Cardiac septum (tissue), 1 donor: ENCODE measurements around the gene SFN. TPM values are rescaled to one million over a fixed set of nuclear protein-coding genes. Genes with fewer than 3 reads are reported as not detected.
"Not testable (repeated sequence)": the region's sequence is repeated elsewhere in the genome, so short reads cannot be mapped to it uniquely, and the experiment has no call there.

Experiments
- DNase-seq: peaks from one replicate; pipeline ENCODE4 v3.0.0-alpha.2; 2020; ENCODE audit warnings: low spot score
- intact Hi-C: fragments of 100-400 bp; cut with DNase I; formaldehyde crosslinking; loops from one replicate; pipeline ENCODE4 v1.14.0; 2022
- total RNA-seq: library from RNA; stranded (reverse); fragmentation: NEBNext Ultra II Directional; extraction: Animal tissue kit (Norgen Biotek cat#: 25700); gene quantifications from one replicate; pipeline ENCODE4 v1.2.1, GENCODE V29; 2021
- donor health status: DM: no; HTN: no; CAD: no.

The SFN gene
- total RNA-seq, 1 donor from 2014 or later = not detected

GRCh38 chr1:26858891-26859640 lies 3.9 kb upstream of the SFN start:
- intact Hi-C loops = no loop called here
- DNase-seq = no peak

GRCh38 chr1:26861286-26861701 lies 1.7 kb upstream of the SFN start:
- intact Hi-C loops = loop anchor here (5.0 kb wide), 1 partner anchor 39 kb away; no protein-coding TSS in a partner anchor
- DNase-seq = no peak

- intact Hi-C loops = loop anchor here (5.0 kb wide), 1 partner anchor 40 kb away; no protein-coding TSS in a partner anchor
Observed at GRCh38 chr1:26861889-26862378, 1.0 kb upstream of the SFN start.

GRCh38 chr1:26863685-26864077 lies 732 bp downstream of the SFN start:
- intact Hi-C loops = loop anchor here (5.0 kb wide), 1 partner anchor 41 kb away; no protein-coding TSS in a partner anchor
- DNase-seq = no peak

More at GRCh38 chr1:26861889-26862378, 1.0 kb upstream of the SFN start:
- no peak for DNase-seq

GRCh38 chr1:26864610-26865480 lies 1.9 kb downstream of the SFN start:
- peak; percentile 98 for DNase-seq
- intact Hi-C loops = loop anchor here (5.0 kb wide), 1 partner anchor 43 kb away; no protein-coding TSS in a partner anchor

GRCh38 chr1:26873097-26873496 lies 10.1 kb downstream of the SFN start:
- DNase-seq, intact Hi-C loops: not testable (repeated sequence)

GRCh38 chr1:26874896-26875295 lies 11.9 kb downstream of the SFN start:
- intact Hi-C loops = loop anchor here (5.0 kb wide), 2 partner anchors 63 to 273 kb away; no protein-coding TSS in a partner anchor
- no peak for DNase-seq

- DNase-seq = no peak
- intact Hi-C loops = loop anchor here (5.0 kb wide), 2 partner anchors 65 to 275 kb away; no protein-coding TSS in a partner anchor
Observed at GRCh38 chr1:26877326-26877725, 14.4 kb downstream of the SFN start.

GRCh38 chr1:26879793-26880192 lies 16.8 kb downstream of the SFN start:
- DNase-seq = no peak
- intact Hi-C loops = loop anchor here (5.0 kb wide), 2 partner anchors 67 to 277 kb away; no protein-coding TSS in a partner anchor

- intact Hi-C loops, DNase-seq: not testable (repeated sequence)
Observed at GRCh38 chr1:26881611-26882010, 18.7 kb downstream of the SFN start.

- intact Hi-C loops = no loop called here
- no peak for DNase-seq
Observed at GRCh38 chr1:26882696-26883463, 19.9 kb downstream of the SFN start.

GRCh38 chr1:26887125-26887524 lies 24.2 kb downstream of the SFN start:
- DNase-seq = no peak
- intact Hi-C loops = no loop called here

GRCh38 chr1:26888231-26888630 lies 25.3 kb downstream of the SFN start:
- intact Hi-C loops = no loop called here
- no peak for DNase-seq

- intact Hi-C loops = no loop called here
Observed at GRCh38 chr1:26889551-26890466, 26.9 kb downstream of the SFN start, which contains the start of gene GPN2. TSS of gene GPN2 (minus strand) at chr1:26890283. CDS start at chr1:26890096, 187 bp downstream.

GRCh38 chr1:26890467-26890796 lies 27.5 kb downstream of the SFN start:
- intact Hi-C loops = no loop called here
- no peak for DNase-seq

More at GRCh38 chr1:26889551-26890466, 26.9 kb downstream of the SFN start, which contains the start of gene GPN2:
- peak; percentile 92 for DNase-seq

- intact Hi-C loops = no loop called here
- no peak for DNase-seq
Observed at GRCh38 chr1:26894263-26894662, 31.3 kb downstream of the SFN start.

GRCh38 chr1:26897351-26897750 lies 34.4 kb downstream of the SFN start:
- DNase-seq = no peak
- intact Hi-C loops = no loop called here
